CD4-positive, alpha-beta T cell (primary cell): ENCODE data around the gene MYZAP. TPM values are rescaled to one million over a fixed set of nuclear protein-coding genes. Genes with fewer than 3 reads are reported as not detected.

ENCODE experiments used
- ATAC-seq: fragments of 200-7000 bp; cut with Tn5 transposase; one replicate; pipeline ENCODE4 v1.10.0; 2022; ENCODE audit warnings: mild to moderate bottlenecking; ENCODE audit not compliant: poor library complexity
- CTCF ChIA-PET: fragments of 350-600 bp; sonication (Branson Sonifier 250); formaldehyde crosslinking; loops from one replicate; lab custom pipeline; 2021; ENCODE audit warnings: antibody characterized with exemption, inconsistent platforms; lab: Charles Lee
- POLR2A ChIA-PET: fragments of 350-600 bp; sonication (Branson Sonifier 250); formaldehyde crosslinking; loops from one replicate; lab custom pipeline; 2021; ENCODE audit warnings: antibody characterized with exemption, inconsistent platforms; lab: Charles Lee
- DNase-seq, 14 experiments: peaks; one replicate each; pipeline ENCODE4 v3.0.0-alpha.2; 2013 to 2020; ENCODE audit warnings: mixed read lengths in 2 of 14
- H3K27ac ChIP-seq, 2 donors: one replicate each; pipeline versions ENCODE4 v1.5.1 to v1.7.0; 2013; ENCODE audit warnings: low read length in 2 of 2, low read depth in 1 of 2, mild to moderate bottlenecking in 1 of 2
- H3K27me3 ChIP-seq, 2 experiments: 1 replicate in 1 of 2; 2 replicates in 1 of 2; pipeline versions ENCODE4 v1.6.1 to v1.7.0; 2013; ENCODE audit warnings: low read length in 2 of 2, control low read depth in 1 of 2, mild to moderate bottlenecking in 1 of 2, moderate library complexity in 1 of 2; ENCODE audit not compliant: insufficient read depth in 2 of 2, control insufficient read depth in 1 of 2
- H3K36me3 ChIP-seq: one replicate; pipeline ENCODE4 v1.6.1; 2013; ENCODE audit warnings: low read length, control low read depth; ENCODE audit not compliant: insufficient read depth
- H3K4me1 ChIP-seq: one replicate; pipeline ENCODE4 v1.6.1; 2013; ENCODE audit warnings: low read length, control low read depth; ENCODE audit not compliant: insufficient read depth
- H3K4me3 ChIP-seq: one replicate; pipeline ENCODE4 v1.5.1; 2013; ENCODE audit warnings: mild to moderate bottlenecking, low read length, moderate library complexity
- H3K9me3 ChIP-seq, 2 experiments: 1 replicate in 1 of 2; 2 replicates in 1 of 2; pipeline versions ENCODE4 v1.6.1 to v1.7.0; 2013; ENCODE audit warnings: low read length in 2 of 2, mild to moderate bottlenecking in 2 of 2, control low read depth in 1 of 2, moderate library complexity in 1 of 2; ENCODE audit not compliant: control insufficient read depth in 1 of 2, insufficient read depth in 1 of 2
- H3K27ac Mint-ChIP-seq: one replicate; pipeline ENCODE4 v1.8.0; 2020; ENCODE audit warnings: mixed read lengths
- H3K27me3 Mint-ChIP-seq: one replicate; pipeline ENCODE4 v1.8.0; 2021; ENCODE audit warnings: mixed read lengths
- H3K36me3 Mint-ChIP-seq: one replicate; pipeline ENCODE4 v1.8.0; 2021; ENCODE audit warnings: low read depth, mixed read lengths
- H3K4me1 Mint-ChIP-seq: one replicate; pipeline ENCODE4 v1.8.0; 2021; ENCODE audit warnings: low read depth, mixed read lengths
- H3K4me3 Mint-ChIP-seq: one replicate; pipeline ENCODE4 v1.8.0; 2020; ENCODE audit warnings: mild to moderate bottlenecking, mixed read lengths
- H3K9me3 Mint-ChIP-seq: one replicate; pipeline ENCODE4 v1.8.0; 2020; ENCODE audit warnings: mixed read lengths
- intact Hi-C, 2 experiments: fragments of 100-400 bp; cut with DNase I in 1 of 2; cut with micrococcal nuclease in 1 of 2; formaldehyde crosslinking; loops; one replicate each; pipeline versions ENCODE4 v1.15.1 to v1.9.0; 2023 to 2025; cut with DNase I, micrococcal nuclease
- polyA plus RNA-seq, 2 donors: library from polyadenylated mRNA; unstranded; fragments of 120-200 nt; gene quantifications; one replicate each; pipeline ENCODE4 v1.2.1, GENCODE V29; 2013
- total RNA-seq, 174 experiments: library from RNA in 2 of 174; stranded (reverse) in 2 of 174; gene quantifications; one replicate each; pipeline ENCODE4 v1.2.3 and lab custom pipeline; 2021 to 2026
- TF ChIP-seq, protein P1 (sequence below): fragments of 200-600 bp; IDR thresholded peaks from one replicate; pipeline ENCODE4 v1.8.0; 2022; ENCODE audit warnings: antibody characterized with exemption, mild to moderate bottlenecking

Gene MYZAP, protein sequence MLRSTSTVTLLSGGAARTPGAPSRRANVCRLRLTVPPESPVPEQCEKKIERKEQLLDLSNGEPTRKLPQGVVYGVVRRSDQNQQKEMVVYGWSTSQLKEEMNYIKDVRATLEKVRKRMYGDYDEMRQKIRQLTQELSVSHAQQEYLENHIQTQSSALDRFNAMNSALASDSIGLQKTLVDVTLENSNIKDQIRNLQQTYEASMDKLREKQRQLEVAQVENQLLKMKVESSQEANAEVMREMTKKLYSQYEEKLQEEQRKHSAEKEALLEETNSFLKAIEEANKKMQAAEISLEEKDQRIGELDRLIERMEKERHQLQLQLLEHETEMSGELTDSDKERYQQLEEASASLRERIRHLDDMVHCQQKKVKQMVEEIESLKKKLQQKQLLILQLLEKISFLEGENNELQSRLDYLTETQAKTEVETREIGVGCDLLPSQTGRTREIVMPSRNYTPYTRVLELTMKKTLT
- total RNA-seq (1 to 10 TPM in 1 of 2 experiments, under 1 TPM in 1; 0.66 to 1.1 TPM), total RNA-seq (lab: John Stamatoyannopoulos, UW) (0 to 5.9 (median 0.21) reads per million in 172 experiments)
- polyA plus RNA-seq (2013, experiment 1 of 2): 0.57 TPM
- 0.53 TPM for polyA plus RNA-seq (2013, experiment 2 of 2)

DNA sequence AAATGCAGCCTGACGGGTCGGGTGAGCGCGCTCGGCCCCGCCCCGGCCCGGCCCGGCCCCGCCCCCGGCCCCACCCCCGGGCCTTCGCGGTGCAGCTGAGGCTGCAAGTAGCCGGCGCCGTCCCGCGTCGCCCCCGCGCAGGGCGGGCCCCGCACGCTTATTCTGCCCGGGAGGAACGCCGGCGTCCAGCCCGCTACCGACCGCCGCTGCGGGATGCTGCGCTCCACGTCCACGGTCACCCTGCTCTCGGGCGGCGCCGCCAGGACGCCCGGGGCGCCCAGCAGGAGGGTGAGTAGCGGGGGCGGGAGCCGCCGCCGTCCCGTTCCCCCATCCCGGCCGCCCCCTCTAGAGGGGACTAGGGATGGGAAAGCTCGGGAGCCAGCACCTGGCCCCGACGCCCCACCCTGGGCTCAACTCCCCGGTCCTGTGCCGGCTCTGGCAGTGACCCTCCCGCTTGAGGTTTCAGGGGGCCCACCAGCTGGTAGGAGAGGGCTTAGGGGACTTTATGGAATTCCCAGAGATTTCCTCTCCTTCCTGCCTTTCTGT lies at the start of gene MYZAP:
TSS of gene MYZAP (plus strand) at position 83 of the 546 bp plus-strand sequence. CDS start at position 214, 131 bp downstream.
- ChIA-PET CTCF (no interaction called here), POLR2A (no interaction called here)
- DNase-seq: peak; percentile 8 to 75 (median 44)
- H3K9me3 ChIP-seq: no peaks in the 10 kb centered on the region
- H3K4me1 ChIP-seq: peaks cover 21% of the 10 kb centered on the region
- Mint-ChIP-seq H3K36me3 (no peaks in the 10 kb centered on the region), H3K27me3 (peaks cover 18% of the 10 kb centered on the region), H3K4me1 (peaks cover 42% of the 10 kb centered on the region), H3K4me3 (peak within 1 kb of the TSS; percentile 80), H3K27ac (peak within 1 kb of the TSS; percentile 32), H3K9me3 (no peaks in the 10 kb centered on the region)
- peaks cover 8 to 10% of the 10 kb centered on the region in 2 experiments for H3K27me3 ChIP-seq
- H3K36me3 ChIP-seq: no peaks in the 10 kb centered on the region
- intact Hi-C loops: loop anchor here in 1 of 2 experiments (10.0 kb wide), 1 partner anchor 113 kb away; the partner anchor contains the start of gene POLR2M
- peak; percentile 73 for ATAC-seq
- TF ChIP-seq, protein P1, sequence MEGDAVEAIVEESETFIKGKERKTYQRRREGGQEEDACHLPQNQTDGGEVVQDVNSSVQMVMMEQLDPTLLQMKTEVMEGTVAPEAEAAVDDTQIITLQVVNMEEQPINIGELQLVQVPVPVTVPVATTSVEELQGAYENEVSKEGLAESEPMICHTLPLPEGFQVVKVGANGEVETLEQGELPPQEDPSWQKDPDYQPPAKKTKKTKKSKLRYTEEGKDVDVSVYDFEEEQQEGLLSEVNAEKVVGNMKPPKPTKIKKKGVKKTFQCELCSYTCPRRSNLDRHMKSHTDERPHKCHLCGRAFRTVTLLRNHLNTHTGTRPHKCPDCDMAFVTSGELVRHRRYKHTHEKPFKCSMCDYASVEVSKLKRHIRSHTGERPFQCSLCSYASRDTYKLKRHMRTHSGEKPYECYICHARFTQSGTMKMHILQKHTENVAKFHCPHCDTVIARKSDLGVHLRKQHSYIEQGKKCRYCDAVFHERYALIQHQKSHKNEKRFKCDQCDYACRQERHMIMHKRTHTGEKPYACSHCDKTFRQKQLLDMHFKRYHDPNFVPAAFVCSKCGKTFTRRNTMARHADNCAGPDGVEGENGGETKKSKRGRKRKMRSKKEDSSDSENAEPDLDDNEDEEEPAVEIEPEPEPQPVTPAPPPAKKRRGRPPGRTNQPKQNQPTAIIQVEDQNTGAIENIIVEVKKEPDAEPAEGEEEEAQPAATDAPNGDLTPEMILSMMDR: no peak
- peak within 1 kb of the TSS; percentile 40 for H3K4me3 ChIP-seq
- H3K27ac ChIP-seq: no peak within 1 kb of the TSS

DNA sequence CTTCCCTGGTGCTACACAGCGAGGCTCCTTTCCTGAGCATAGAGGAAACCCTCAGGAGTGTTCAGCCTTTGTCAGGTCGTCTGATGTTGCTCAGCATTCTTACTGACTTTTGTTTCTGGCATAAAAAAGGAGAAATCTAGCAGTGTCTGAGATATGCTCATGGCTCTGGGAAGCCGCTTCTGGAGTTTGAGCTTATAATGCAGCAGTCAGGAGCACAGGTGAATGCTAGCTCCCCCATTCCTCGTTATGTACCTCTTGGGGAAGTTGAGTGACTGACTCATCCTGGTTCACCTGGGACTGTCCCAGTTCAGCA lies 49.2 kb upstream of the MYZAP start:
- no peaks in the 10 kb centered on the region for H3K4me1 Mint-ChIP-seq
- CTCF ChIA-PET: interaction anchor here (1.2 kb wide), 1 partner anchor 14 kb away, joined by 3 read pairs; no protein-coding TSS in a partner anchor
- intact Hi-C loops: loop anchor here in 1 of 2 experiments (5.0 kb wide), 2 partner anchors 200 to 1050 kb away; no protein-coding TSS in a partner anchor

DNA sequence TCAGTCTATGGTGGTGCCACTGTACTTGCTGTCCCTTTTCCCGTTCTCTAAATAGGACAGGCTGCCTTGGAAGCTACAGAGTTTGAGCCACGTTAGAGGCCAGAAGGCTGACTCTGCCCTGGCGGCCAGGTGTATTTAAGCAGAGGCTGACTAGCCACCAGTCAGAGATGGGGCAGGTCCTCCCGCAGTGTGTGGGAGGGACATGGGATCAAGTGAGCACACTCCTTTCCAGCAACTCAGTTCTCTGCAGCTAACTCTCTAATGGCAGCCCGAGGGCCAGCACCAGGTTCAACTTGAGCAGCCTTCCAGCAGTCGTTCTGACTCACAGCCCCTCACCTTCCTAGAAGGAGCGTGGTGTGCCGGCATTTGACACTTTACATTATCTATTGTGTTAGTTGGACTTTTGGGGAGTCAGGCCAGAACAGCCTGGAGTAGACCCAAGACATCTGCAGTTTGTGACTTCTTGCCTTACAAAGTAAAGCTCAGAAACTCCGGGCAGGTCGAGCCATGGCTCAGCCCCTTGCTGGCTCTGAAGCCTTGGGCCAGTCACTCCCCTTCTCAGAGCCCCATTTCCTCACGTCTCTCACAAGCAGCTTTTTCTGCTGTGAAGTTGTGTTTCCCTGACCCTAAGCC lies 46.7 kb upstream of the MYZAP start:
- Histone ChIP-seq H3K27me3 (no peaks in the 10 kb centered on the region), H3K27ac (no peak overlapping the region), H3K4me1 (no peaks in the 10 kb centered on the region), H3K4me3 (no peak overlapping the region), H3K9me3 (no peaks in the 10 kb centered on the region), H3K36me3 (no peaks in the 10 kb centered on the region)
- POLR2A ChIA-PET: no interaction called here
- intact Hi-C loops: loop anchor here in 1 of 2 experiments (5.0 kb wide), 2 partner anchors 203 to 1053 kb away; no protein-coding TSS in a partner anchor
- no peaks in the 10 kb centered on the region for H3K4me1 Mint-ChIP-seq
- no peak overlapping the region for H3K4me3 Mint-ChIP-seq
- CTCF ChIA-PET: no interaction called here
- ATAC-seq (no peak), DNase-seq (no peak)
- TF ChIP-seq, protein P1: no peak
- peaks cover 10% of the 10 kb centered on the region for H3K27me3 Mint-ChIP-seq
- no peaks in the 10 kb centered on the region for H3K36me3 Mint-ChIP-seq
- H3K27ac Mint-ChIP-seq: no peak overlapping the region
- H3K9me3 Mint-ChIP-seq: no peaks in the 10 kb centered on the region

More for the DNA sequence above, 49.2 kb upstream of the MYZAP start:
- Mint-ChIP-seq H3K27me3 (peaks cover 18% of the 10 kb centered on the region), H3K27ac (no peak overlapping the region), H3K36me3 (no peaks in the 10 kb centered on the region), H3K9me3 (no peaks in the 10 kb centered on the region), H3K4me3 (no peak overlapping the region)
- H3K36me3 ChIP-seq: no peaks in the 10 kb centered on the region
- DNase-seq: no peak
- ATAC-seq: no peak
- H3K4me3 ChIP-seq: no peak overlapping the region
- TF ChIP-seq, protein P1: no peak
- no peak overlapping the region for H3K27ac ChIP-seq
- no peaks in the 10 kb centered on the region for H3K27me3 ChIP-seq
- H3K4me1 ChIP-seq: no peaks in the 10 kb centered on the region
- no peaks in the 10 kb centered on the region for H3K9me3 ChIP-seq
- POLR2A ChIA-PET: no interaction called here
